Effector CD8-positive, alpha-beta T cell (primary cell): Measurements from ENCODE around the gene PDE10A.

Experiments used
- DNase-seq: peaks from one replicate; lab custom pipeline; 2025; lab: John Stamatoyannopoulos, UW

PDE10A gene

GRCh38 chr6:165655191-165655590 lies 7.8 kb downstream of the PDE10A start:
- DNase-seq: no peak

- no peak for DNase-seq
Observed at GRCh38 chr6:165654144-165654543, 8.9 kb downstream of the PDE10A start.

GRCh38 chr6:165653607-165654006 lies 9.4 kb downstream of the PDE10A start:
- DNase-seq: no peak

- no peak for DNase-seq
Observed at GRCh38 chr6:165653196-165653595, 9.8 kb downstream of the PDE10A start.

GRCh38 chr6:165652766-165653165 lies 10.3 kb downstream of the PDE10A start:
- DNase-seq: no peak

- DNase-seq: no peak
Observed at GRCh38 chr6:165649166-165650137, 13.6 kb downstream of the PDE10A start.

- DNase-seq: no peak
Observed at GRCh38 chr6:165647041-165647440, 16.0 kb downstream of the PDE10A start.

GRCh38 chr6:165645919-165646318 lies 17.1 kb downstream of the PDE10A start:
- DNase-seq: no peak

- DNase-seq: no peak
Observed at GRCh38 chr6:165644586-165645266, 18.3 kb downstream of the PDE10A start.

- DNase-seq: no peak
Observed at GRCh38 chr6:165643015-165643414, 20.0 kb downstream of the PDE10A start.

GRCh38 chr6:165641672-165642156 lies 21.3 kb downstream of the PDE10A start:
- no peak for DNase-seq

GRCh38 chr6:165640806-165641205 lies 22.2 kb downstream of the PDE10A start:
- no peak for DNase-seq

GRCh38 chr6:165638530-165638929 lies 24.5 kb downstream of the PDE10A start:
- DNase-seq: no peak

GRCh38 chr6:165637586-165637985 lies 25.5 kb downstream of the PDE10A start:
- DNase-seq: no peak

GRCh38 chr6:165636402-165637048 lies 26.5 kb downstream of the PDE10A start:
- no peak for DNase-seq

GRCh38 chr6:165635965-165636364 lies 27.1 kb downstream of the PDE10A start:
- no peak for DNase-seq

- no peak for DNase-seq
Observed at GRCh38 chr6:165634101-165634880, 28.8 kb downstream of the PDE10A start.

- no peak for DNase-seq
Observed at GRCh38 chr6:165632194-165632593, 30.8 kb downstream of the PDE10A start.

- DNase-seq: no peak
Observed at GRCh38 chr6:165630544-165630953, 32.5 kb downstream of the PDE10A start.

GRCh38 chr6:165628955-165629354 lies 34.1 kb downstream of the PDE10A start:
- DNase-seq: no peak

GRCh38 chr6:165627366-165627765 lies 35.7 kb downstream of the PDE10A start:
- DNase-seq: no peak

- DNase-seq: no peak
Observed at GRCh38 chr6:165626711-165627110, 36.3 kb downstream of the PDE10A start.
